NOMO-1 treated with DMSO at 0.1 percent for 48 hours (cell line): Measurements from ENCODE around the gene RAPGEF4.

Experiments
- DNase-seq: peaks from one replicate; lab custom pipeline; 2025; ENCODE audit not compliant: unreplicated experiment; lab: John Stamatoyannopoulos, UW

RAPGEF4 gene

GRCh38 chr2:172896661-172897081 lies 161.0 kb downstream of the RAPGEF4 start:
- DNase-seq: no peak

- no peak for DNase-seq
Observed at GRCh38 chr2:172900871-172901270, 165.2 kb downstream of the RAPGEF4 start.

- no peak for DNase-seq
Observed at GRCh38 chr2:172901913-172902312, 166.3 kb downstream of the RAPGEF4 start.

- DNase-seq: no peak
Observed at GRCh38 chr2:172904236-172904635, 168.6 kb downstream of the RAPGEF4 start.

GRCh38 chr2:172905937-172906811 lies 170.5 kb downstream of the RAPGEF4 start:
- no peak for DNase-seq

- DNase-seq: no peak
Observed at GRCh38 chr2:172908275-172908674, 172.6 kb downstream of the RAPGEF4 start.

- no peak for DNase-seq
Observed at GRCh38 chr2:172909454-172909853, 173.8 kb downstream of the RAPGEF4 start.

GRCh38 chr2:172912266-172912665 lies 176.6 kb downstream of the RAPGEF4 start:
- no peak for DNase-seq

GRCh38 chr2:172914341-172915008 lies 178.8 kb downstream of the RAPGEF4 start:
- no peak for DNase-seq

GRCh38 chr2:172917716-172918115 lies 182.1 kb downstream of the RAPGEF4 start:
- DNase-seq: no peak

- DNase-seq: no peak
Observed at GRCh38 chr2:172919732-172920131, 184.1 kb downstream of the RAPGEF4 start.

- DNase-seq: no peak
Observed at GRCh38 chr2:172921532-172922236, 186.0 kb downstream of the RAPGEF4 start.

GRCh38 chr2:172922306-172922705 lies 186.7 kb downstream of the RAPGEF4 start:
- no peak for DNase-seq

- no peak for DNase-seq
Observed at GRCh38 chr2:172922815-172923214, 187.2 kb downstream of the RAPGEF4 start.

GRCh38 chr2:172924097-172924660 lies 188.5 kb downstream of the RAPGEF4 start:
- no peak for DNase-seq

- DNase-seq: no peak
Observed at GRCh38 chr2:172925600-172925999, 190.0 kb downstream of the RAPGEF4 start.

GRCh38 chr2:172926785-172927640 lies 191.4 kb downstream of the RAPGEF4 start:
- DNase-seq: no peak

GRCh38 chr2:172927641-172928357 lies 192.2 kb downstream of the RAPGEF4 start:
- DNase-seq: no peak

GRCh38 chr2:172928756-172929155 lies 193.1 kb downstream of the RAPGEF4 start:
- no peak for DNase-seq

GRCh38 chr2:172929644-172930043 lies 194.0 kb downstream of the RAPGEF4 start:
- no peak for DNase-seq
